B cell (primary cell): ENCODE measurements around the gene RNF166. TPM values are rescaled to one million over a fixed set of nuclear protein-coding genes. Genes with fewer than 3 reads are reported as not detected.

Experiments
- ATAC-seq: fragments of 200-7000 bp; cut with Tn5 transposase; one replicate; pipeline ENCODE4 v1.10.0; 2021; ENCODE audit warnings: low read depth, mild to moderate bottlenecking, moderate number of reproducible peaks, moderate library complexity
- CTCF ChIA-PET: fragments of 350-600 bp; sonication (Branson Sonifier 250); formaldehyde crosslinking; loops from one replicate; lab custom pipeline; 2021; ENCODE audit warnings: antibody characterized with exemption, inconsistent platforms; lab: Charles Lee
- POLR2A ChIA-PET: fragments of 350-600 bp; sonication (Branson Sonifier 250); formaldehyde crosslinking; loops from one replicate; lab custom pipeline; 2021; ENCODE audit warnings: antibody characterized with exemption; lab: Charles Lee
- DNase-seq: peaks from one replicate; pipeline ENCODE4 v3.0.0; 2013
- H2AFZ ChIP-seq: 2 replicates; pipeline ENCODE4 v1.6.1; 2012; ENCODE audit warnings: mild to moderate bottlenecking, low read depth, low read length; ENCODE audit not compliant: insufficient read depth, poor library complexity, severe bottlenecking
- H3K27ac ChIP-seq, 2 donors: 1 replicate in 1 of 2; 2 replicates in 1 of 2; pipeline ENCODE4 v1.5.1; 2012 to 2013; ENCODE audit warnings: low read length in 2 of 2, mild to moderate bottlenecking in 2 of 2, moderate library complexity in 1 of 2
- H3K27me3 ChIP-seq, 4 experiments: fragments of 200-600 bp in 1 of 4; sonication (generic) in 1 of 4; replicated peaks in 1 of 4; 1 replicate in 2 of 4; 2 replicates in 2 of 4; pipeline versions ENCODE4 v1.6.1 to v1.7.0; 2013 to 2016; ENCODE audit warnings: low read length in 3 of 4, mild to moderate bottlenecking in 2 of 4, mixed read lengths in 1 of 4, moderate library complexity in 1 of 4; ENCODE audit not compliant: insufficient read depth in 4 of 4, control insufficient read depth in 3 of 4; ENCODE audit errors: control extremely low read depth in 1 of 4
- H3K36me3 ChIP-seq, 2 experiments: replicated peaks in 1 of 2; 1 replicate in 1 of 2; 2 replicates in 1 of 2; pipeline versions ENCODE4 v1.6.1 to v1.7.1; 2013; ENCODE audit warnings: low read length in 1 of 2; ENCODE audit not compliant: insufficient read depth in 2 of 2, control insufficient read depth in 1 of 2; ENCODE audit errors: control extremely low read depth in 1 of 2, extremely low read depth in 1 of 2
- H3K4me1 ChIP-seq, 2 donors: fragments of 200-600 bp in 1 of 2; sonication (generic) in 1 of 2; 1 replicate in 1 of 2; 2 replicates in 1 of 2; pipeline versions ENCODE4 v1.5.1 to v1.6.1; 2013 to 2017; ENCODE audit warnings: low read length in 2 of 2; ENCODE audit not compliant: control insufficient read depth in 2 of 2, insufficient read depth in 2 of 2
- H3K4me2 ChIP-seq: replicated peaks from 2 replicates; pipeline ENCODE3; 2012; ENCODE audit warnings: mild to moderate bottlenecking, low read depth, low read length; ENCODE audit not compliant: poor library complexity, severe bottlenecking
- H3K4me3 ChIP-seq, 5 experiments: fragments of 200-600 bp in 1 of 5; sonication (generic) in 1 of 5; 1 replicate in 3 of 5; 2 replicates in 2 of 5; pipeline versions ENCODE4 v1.5.1 to v1.7.0; 2011 to 2016; ENCODE audit warnings: low read length in 4 of 5, mild to moderate bottlenecking in 4 of 5, low read depth in 2 of 5, control low read depth in 1 of 5, moderate library complexity in 1 of 5; ENCODE audit not compliant: insufficient read depth in 1 of 5; ENCODE audit errors: control extremely low read depth in 1 of 5, extremely low read depth in 1 of 5
- H3K79me2 ChIP-seq: fragments of 200-600 bp; sonication (generic); one replicate; pipeline ENCODE4 v1.6.0; 2016; ENCODE audit warnings: low read length; ENCODE audit not compliant: control insufficient read depth, insufficient read depth
- H3K9ac ChIP-seq: fragments of 200-600 bp; sonication (generic); 2 replicates; pipeline ENCODE4 v1.6.1; 2017; ENCODE audit warnings: mild to moderate bottlenecking, low read length, moderate library complexity
- H3K9me3 ChIP-seq, 3 donors: one replicate each; pipeline versions ENCODE4 v1.6.1 to v1.7.1; 2013; ENCODE audit warnings: low read length in 2 of 3; ENCODE audit not compliant: control insufficient read depth in 2 of 3, insufficient read depth in 1 of 3; ENCODE audit errors: control extremely low read depth in 1 of 3
- H4K20me1 ChIP-seq: 2 replicates; pipeline ENCODE4 v1.6.0; 2012; ENCODE audit warnings: mild to moderate bottlenecking, low read length; ENCODE audit not compliant: insufficient read depth, control insufficient read depth, poor library complexity, severe bottlenecking
- H3K27ac Mint-ChIP-seq: one replicate; pipeline ENCODE4 v1.8.0; 2021; ENCODE audit warnings: mixed read lengths
- H3K27me3 Mint-ChIP-seq: one replicate; pipeline ENCODE4 v1.8.0; 2021; ENCODE audit warnings: mixed read lengths
- H3K4me1 Mint-ChIP-seq: one replicate; pipeline ENCODE4 v1.8.0; 2021; ENCODE audit warnings: mixed read lengths
- H3K4me3 Mint-ChIP-seq: one replicate; pipeline ENCODE4 v1.8.0; 2021; ENCODE audit warnings: mixed read lengths
- H3K9me3 Mint-ChIP-seq: one replicate; pipeline ENCODE4 v1.8.0; 2022; ENCODE audit warnings: mixed read lengths; ENCODE audit not compliant: insufficient read depth
- EZH2 ChIP-seq: IDR thresholded peaks from 2 replicates; pipeline ENCODE4 v1.6.1; 2012; ENCODE audit warnings: borderline replicate concordance, low read depth, mild to moderate bottlenecking, moderate library complexity, low read length; ENCODE audit not compliant: insufficient read depth, poor library complexity, severe bottlenecking
- WGBS: methylation state at CpG from one replicate; pipeline ENCODE4 v1.1.5; 2013; ENCODE audit warnings: missing lambda C conversion rate; ENCODE audit not compliant: insufficient coverage; 5-methylcytosine and 5-hydroxymethylcytosine counted together
- intact Hi-C: fragments of 100-400 bp; cut with micrococcal nuclease; formaldehyde crosslinking; loops from one replicate; pipeline ENCODE4 v1.10.0; 2022
- polyA plus RNA-seq: library from polyadenylated mRNA; depleted of rRNA; stranded (reverse); fragments of >200 nt; gene quantifications from 2 replicates; pipeline ENCODE4 v1.2.3, GENCODE V29; 2012
- total RNA-seq, 2 donors: library from RNA; stranded (reverse); fragments of 120-200 nt in 1 of 2; gene quantifications; 1 replicate in 1 of 2; 2 replicates in 1 of 2; pipeline versions ENCODE4 v1.2.3 to v1.2.4, GENCODE V29; 2013 to 2022
- TF ChIP-seq, protein P1 (sequence below): fragments of 200-600 bp; IDR thresholded peaks from one replicate; pipeline ENCODE4 v1.8.0; 2022; ENCODE audit warnings: antibody characterized with exemption, mild to moderate bottlenecking

The RNF166 gene
- total and polyA plus RNA-seq, 2 donors (not counting 1 experiment from before 2014, with no cell fraction given): 64.1 to 65.0 TPM

- peaks cover 66% of the 10 kb centered on the region for H4K20me1 ChIP-seq
- Mint-ChIP-seq H3K4me1 (peaks cover 21% of the 10 kb centered on the region), H3K9me3 (no peaks in the 10 kb centered on the region), H3K27me3 (no peaks in the 10 kb centered on the region), H3K27ac (no peak overlapping the region), H3K4me3 (no peak overlapping the region)
- H3K9ac ChIP-seq: no peak overlapping the region
- intact Hi-C loops: no loop called here
- ATAC-seq (no peak), DNase-seq (no peak)
- H2AFZ ChIP-seq: no peak overlapping the region
- no peak overlapping the region for H3K27ac ChIP-seq
- WGBS: 96% methylated on average over 19 of the region's 22 CpGs
- no peak for TF ChIP-seq EZH2
- TF ChIP-seq, protein P1, sequence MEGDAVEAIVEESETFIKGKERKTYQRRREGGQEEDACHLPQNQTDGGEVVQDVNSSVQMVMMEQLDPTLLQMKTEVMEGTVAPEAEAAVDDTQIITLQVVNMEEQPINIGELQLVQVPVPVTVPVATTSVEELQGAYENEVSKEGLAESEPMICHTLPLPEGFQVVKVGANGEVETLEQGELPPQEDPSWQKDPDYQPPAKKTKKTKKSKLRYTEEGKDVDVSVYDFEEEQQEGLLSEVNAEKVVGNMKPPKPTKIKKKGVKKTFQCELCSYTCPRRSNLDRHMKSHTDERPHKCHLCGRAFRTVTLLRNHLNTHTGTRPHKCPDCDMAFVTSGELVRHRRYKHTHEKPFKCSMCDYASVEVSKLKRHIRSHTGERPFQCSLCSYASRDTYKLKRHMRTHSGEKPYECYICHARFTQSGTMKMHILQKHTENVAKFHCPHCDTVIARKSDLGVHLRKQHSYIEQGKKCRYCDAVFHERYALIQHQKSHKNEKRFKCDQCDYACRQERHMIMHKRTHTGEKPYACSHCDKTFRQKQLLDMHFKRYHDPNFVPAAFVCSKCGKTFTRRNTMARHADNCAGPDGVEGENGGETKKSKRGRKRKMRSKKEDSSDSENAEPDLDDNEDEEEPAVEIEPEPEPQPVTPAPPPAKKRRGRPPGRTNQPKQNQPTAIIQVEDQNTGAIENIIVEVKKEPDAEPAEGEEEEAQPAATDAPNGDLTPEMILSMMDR: no peak
- H3K4me1 ChIP-seq: peaks cover 22 to 39% of the 10 kb centered on the region in 2 donors
- peaks cover 37% of the 10 kb centered on the region for H3K79me2 ChIP-seq
- H3K9me3 ChIP-seq: no peaks in the 10 kb centered on the region
- POLR2A ChIA-PET: no interaction called here
- no peak overlapping the region for H3K4me3 ChIP-seq
- CTCF ChIA-PET: interaction anchor here (0.6 to 13.1 kb wide), 7 partner anchors 44 to 428 kb away, joined by 3 to 138 read pairs (median 7); partner anchors contain the start of genes APRT, GALNS, PIEZO1 and TRAPPC2L
- no peaks in the 10 kb centered on the region for H3K27me3 ChIP-seq
- peaks cover 0 to 25% of the 10 kb centered on the region in 2 experiments for H3K36me3 ChIP-seq
- H3K4me2 ChIP-seq: no peak overlapping the region
These were observed 33.1 kb upstream of the RNF166 start for GRCh38 chr16:88739139-88739976.
